OCI-LY1 (cell line): ENCODE data around the gene CRTAC1.

Experiments
- H2AFZ ChIP-seq: fragments of 200-600 bp; sonication (generic), shearing (Covaris generic); 2 replicates; pipeline ENCODE4 v1.6.0; 2014; ENCODE audit warnings: antibody characterized with exemption, mild to moderate bottlenecking, low read length
- H3F3A ChIP-seq: fragments of 200-600 bp; sonication (generic), shearing (Covaris generic); 2 replicates; pipeline ENCODE4 v1.6.0; 2014; ENCODE audit warnings: mild to moderate bottlenecking, antibody characterized with exemption, low read length, moderate library complexity; ENCODE audit not compliant: insufficient read depth
- H3K27ac ChIP-seq: fragments of 200-600 bp; sonication (generic); 2 replicates; pipeline ENCODE4 v1.5.1; 2014; ENCODE audit warnings: low read length, mixed run types, mild to moderate bottlenecking, low read depth; ENCODE audit not compliant: poor library complexity, severe bottlenecking
- H3K27me3 ChIP-seq: fragments of 200-600 bp; sonication (generic); 2 replicates; pipeline ENCODE4 v1.6.0; 2014; ENCODE audit warnings: antibody characterized with exemption, mild to moderate bottlenecking, low read length, moderate library complexity; ENCODE audit not compliant: insufficient read depth
- H3K36me3 ChIP-seq: fragments of 200-600 bp; sonication (generic); 2 replicates; pipeline ENCODE4 v1.6.1; 2014; ENCODE audit warnings: mild to moderate bottlenecking, antibody characterized with exemption, low read length, moderate library complexity, mixed read lengths; ENCODE audit not compliant: insufficient read depth
- H3K4me1 ChIP-seq: fragments of 200-600 bp; sonication (generic); 2 replicates; pipeline ENCODE4 v1.5.1; 2014; ENCODE audit warnings: mild to moderate bottlenecking, low read length, moderate library complexity; ENCODE audit not compliant: insufficient read depth, severe bottlenecking
- H3K4me2 ChIP-seq: fragments of 200-600 bp; sonication (generic), shearing (Covaris generic); 2 replicates; pipeline ENCODE4 v1.6.1; 2014; ENCODE audit warnings: low read length
- H3K4me3 ChIP-seq: fragments of 200-600 bp; sonication (generic); 2 replicates; pipeline ENCODE4 v1.5.1; 2014; ENCODE audit warnings: low read length, low read depth, mild to moderate bottlenecking, mixed read lengths; ENCODE audit not compliant: poor library complexity, severe bottlenecking
- H3K79me2 ChIP-seq: fragments of 200-600 bp; shearing (Covaris generic); 2 replicates; pipeline ENCODE4 v1.6.1; 2016; ENCODE audit warnings: mixed run types, low read length, mixed read lengths; ENCODE audit not compliant: insufficient read depth
- H3K9ac ChIP-seq: fragments of 200-600 bp; sonication (generic), shearing (Covaris generic); 2 replicates; pipeline ENCODE4 v1.6.1; 2014; ENCODE audit warnings: mild to moderate bottlenecking, low read length, mixed read lengths
- H3K9me2 ChIP-seq: fragments of 200-600 bp; sonication (generic), shearing (Covaris generic); 2 replicates; pipeline ENCODE4 v1.6.1; 2014; ENCODE audit warnings: low read depth, mild to moderate bottlenecking, low read length, mixed read lengths
- H3K9me3 ChIP-seq: fragments of 200-600 bp; shearing (Covaris generic); 2 replicates; pipeline ENCODE4 v1.6.1; 2014; ENCODE audit warnings: low read length, mixed read lengths
- H4K20me1 ChIP-seq: fragments of 200-600 bp; sonication (generic), shearing (Covaris generic); 2 replicates; pipeline ENCODE4 v1.6.0; 2016; ENCODE audit warnings: mild to moderate bottlenecking, low read length; ENCODE audit not compliant: insufficient read depth
- EZH2 ChIP-seq: fragments of 200-600 bp; sonication (generic), shearing (Covaris generic); IDR thresholded peaks from 2 replicates; pipeline ENCODE4 v1.8.0; 2017; ENCODE audit warnings: borderline replicate concordance, mixed run types, mild to moderate bottlenecking, antibody characterized with exemption, low read length, moderate library complexity, mixed read lengths
- TF ChIP-seq, protein P1 (sequence below): fragments of 200-600 bp; sonication (generic), shearing (Covaris generic); IDR thresholded peaks from 2 replicates; pipeline ENCODE4 v1.5.1; 2017; ENCODE audit warnings: mild to moderate bottlenecking, antibody characterized with exemption, low read length, moderate library complexity, mixed read lengths

CRTAC1 gene

DNA sequence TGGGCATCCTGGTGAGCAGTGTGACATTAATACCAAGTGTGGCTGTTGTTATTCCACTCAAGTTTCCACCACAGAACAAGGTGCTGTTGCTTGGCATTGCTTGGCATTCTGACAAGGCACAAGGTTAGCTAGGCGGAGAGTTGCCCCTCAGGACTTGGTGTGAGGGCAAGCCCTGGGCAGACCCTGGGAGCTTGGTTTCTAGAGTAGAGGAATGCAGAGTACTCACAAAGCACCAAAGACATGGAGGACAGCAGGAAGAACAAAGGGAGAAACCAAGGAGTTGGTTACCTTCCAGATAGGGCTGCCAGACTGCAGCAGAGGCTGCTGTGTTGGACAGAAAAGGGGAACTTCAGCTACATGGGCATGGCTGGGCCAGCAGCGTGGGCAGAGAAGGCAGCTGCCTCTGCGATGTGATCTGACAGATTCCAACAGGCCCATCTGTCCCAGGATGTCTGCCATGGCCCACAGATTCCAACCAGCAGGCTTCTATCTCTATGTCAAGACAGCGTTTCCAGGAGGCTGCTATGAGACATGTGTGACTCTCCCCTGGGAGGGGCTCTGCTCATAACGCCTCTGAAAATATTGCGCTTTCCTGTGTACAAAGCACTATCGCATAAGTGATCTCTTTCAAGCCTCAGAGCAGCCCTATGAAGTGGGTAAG lies 178.9 kb downstream of the CRTAC1 start:
- no peaks in the 10 kb centered on the region for H3K27me3 ChIP-seq
- H3K9me3 ChIP-seq, result no peaks in the 10 kb centered on the region
- no peak overlapping the region for H3K27ac ChIP-seq

DNA sequence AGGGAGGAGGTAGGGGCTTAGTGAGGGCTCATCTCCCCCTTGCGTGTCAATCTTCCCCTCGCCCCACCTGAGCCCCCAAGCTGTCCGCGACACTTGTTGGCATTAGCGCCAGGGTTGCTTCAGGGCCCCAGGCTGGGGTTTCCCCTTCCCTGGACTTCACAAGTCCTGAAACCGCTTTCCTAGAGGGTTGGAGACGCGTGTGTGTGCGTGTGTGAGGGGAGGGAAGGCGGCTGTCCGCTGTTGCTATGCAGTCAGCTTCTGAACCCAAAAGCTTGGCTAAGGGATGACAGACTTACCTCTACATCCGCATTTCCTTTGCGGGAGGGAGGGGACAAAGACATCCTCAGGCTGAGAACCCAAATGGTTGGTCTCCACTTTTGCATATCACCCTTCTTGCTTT lies 180.0 kb downstream of the CRTAC1 start:
- H3K36me3 ChIP-seq, result no peaks in the 10 kb centered on the region
- no peaks in the 10 kb centered on the region for H4K20me1 ChIP-seq
- no peak overlapping the region for H3K4me3 ChIP-seq
- H3F3A ChIP-seq, result no peaks in the 10 kb centered on the region
- no peaks in the 10 kb centered on the region for H3K9me2 ChIP-seq
- TF ChIP-seq, protein P1, sequence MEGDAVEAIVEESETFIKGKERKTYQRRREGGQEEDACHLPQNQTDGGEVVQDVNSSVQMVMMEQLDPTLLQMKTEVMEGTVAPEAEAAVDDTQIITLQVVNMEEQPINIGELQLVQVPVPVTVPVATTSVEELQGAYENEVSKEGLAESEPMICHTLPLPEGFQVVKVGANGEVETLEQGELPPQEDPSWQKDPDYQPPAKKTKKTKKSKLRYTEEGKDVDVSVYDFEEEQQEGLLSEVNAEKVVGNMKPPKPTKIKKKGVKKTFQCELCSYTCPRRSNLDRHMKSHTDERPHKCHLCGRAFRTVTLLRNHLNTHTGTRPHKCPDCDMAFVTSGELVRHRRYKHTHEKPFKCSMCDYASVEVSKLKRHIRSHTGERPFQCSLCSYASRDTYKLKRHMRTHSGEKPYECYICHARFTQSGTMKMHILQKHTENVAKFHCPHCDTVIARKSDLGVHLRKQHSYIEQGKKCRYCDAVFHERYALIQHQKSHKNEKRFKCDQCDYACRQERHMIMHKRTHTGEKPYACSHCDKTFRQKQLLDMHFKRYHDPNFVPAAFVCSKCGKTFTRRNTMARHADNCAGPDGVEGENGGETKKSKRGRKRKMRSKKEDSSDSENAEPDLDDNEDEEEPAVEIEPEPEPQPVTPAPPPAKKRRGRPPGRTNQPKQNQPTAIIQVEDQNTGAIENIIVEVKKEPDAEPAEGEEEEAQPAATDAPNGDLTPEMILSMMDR, result no peak
- no peak for TF ChIP-seq EZH2
- H3K9ac ChIP-seq, result no peak overlapping the region
- no peaks in the 10 kb centered on the region for H3K27me3 ChIP-seq
- H3K4me1 ChIP-seq, result no peaks in the 10 kb centered on the region
- H3K9me3 ChIP-seq, result no peaks in the 10 kb centered on the region
- no peaks in the 10 kb centered on the region for H3K79me2 ChIP-seq
- no peak overlapping the region for H3K27ac ChIP-seq
- H2AFZ ChIP-seq, result no peak overlapping the region
- H3K4me2 ChIP-seq, result no peak overlapping the region

More for the DNA sequence above, 178.9 kb downstream of the CRTAC1 start:
- TF ChIP-seq, protein P1, result no peak
- no peak for TF ChIP-seq EZH2
- Histone ChIP-seq H3K4me3 (no peak overlapping the region), H3F3A (no peaks in the 10 kb centered on the region), H3K4me1 (no peaks in the 10 kb centered on the region), H3K4me2 (no peak overlapping the region), H3K79me2 (no peaks in the 10 kb centered on the region), H2AFZ (no peak overlapping the region), H4K20me1 (no peaks in the 10 kb centered on the region), H3K36me3 (no peaks in the 10 kb centered on the region), H3K9me2 (no peaks in the 10 kb centered on the region), H3K9ac (no peak overlapping the region)

DNA sequence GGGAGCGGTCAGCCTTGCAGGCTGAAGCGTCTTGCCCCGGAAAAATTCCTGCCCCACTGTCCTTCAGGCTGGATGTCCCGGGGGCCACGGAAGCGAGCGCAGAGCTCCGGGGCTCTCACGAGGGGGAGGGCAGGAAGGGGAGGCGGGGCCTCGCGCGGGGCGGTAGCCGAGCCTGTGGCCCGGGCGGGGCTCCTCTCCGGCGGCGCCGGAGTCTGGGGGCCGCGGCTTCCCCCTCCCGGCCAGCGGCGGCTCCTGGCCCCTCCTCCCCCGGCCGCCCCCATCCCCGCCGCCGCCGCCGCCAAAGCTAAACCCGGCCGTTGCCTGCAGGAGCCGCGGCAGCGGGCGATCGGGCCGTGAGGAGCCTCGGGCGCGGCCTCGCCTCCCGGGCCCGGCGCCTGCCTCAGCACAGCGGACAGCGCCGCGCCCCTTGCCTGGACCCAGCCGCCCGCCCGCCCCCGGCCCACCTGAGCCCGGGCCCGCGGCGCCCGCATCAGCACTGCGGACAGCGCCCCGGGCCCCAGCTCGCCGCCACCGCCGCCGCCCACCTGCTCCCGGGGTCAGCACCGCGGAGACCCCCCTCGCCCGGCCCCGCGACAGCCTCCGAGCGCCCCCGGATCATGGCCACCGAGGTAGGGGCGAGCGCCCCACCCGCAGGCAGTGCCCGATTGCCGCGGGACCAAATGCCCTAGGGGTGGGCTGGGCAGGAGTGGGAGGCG lies 180.6 kb downstream of the CRTAC1 start, which contains the start of gene GOLGA7B:
GOLGA7B (plus strand) TSS at position 157 of the 716 bp plus-strand sequence; CDS start at position 618, 461 bp downstream.
- H2AFZ ChIP-seq, result no peak within 1 kb of the TSS
- H3K27me3 ChIP-seq, result no peaks in the 10 kb centered on the region
- H3F3A ChIP-seq, result no peaks in the 10 kb centered on the region
- H3K9me2 ChIP-seq, result no peaks in the 10 kb centered on the region
- no peak for TF ChIP-seq EZH2
- TF ChIP-seq, protein P1, result no peak
- no peak within 1 kb of the TSS for H3K27ac ChIP-seq
- no peaks in the 10 kb centered on the region for H3K9me3 ChIP-seq
- peak within 1 kb of the TSS; percentile 46 for H3K4me3 ChIP-seq
- no peaks in the 10 kb centered on the region for H3K79me2 ChIP-seq
- no peaks in the 10 kb centered on the region for H3K4me1 ChIP-seq
- H3K4me2 ChIP-seq, result peak within 1 kb of the TSS; percentile 39
- no peaks in the 10 kb centered on the region for H3K36me3 ChIP-seq
- H4K20me1 ChIP-seq, result no peaks in the 10 kb centered on the region
- H3K9ac ChIP-seq, result no peak within 1 kb of the TSS
